ENCODE data around the gene CEP128.
"Not testable (repeated sequence)": the region's sequence is repeated elsewhere in the genome, so short reads cannot be mapped to it uniquely, and the experiment has no call there.

CEP128 gene

DNA sequence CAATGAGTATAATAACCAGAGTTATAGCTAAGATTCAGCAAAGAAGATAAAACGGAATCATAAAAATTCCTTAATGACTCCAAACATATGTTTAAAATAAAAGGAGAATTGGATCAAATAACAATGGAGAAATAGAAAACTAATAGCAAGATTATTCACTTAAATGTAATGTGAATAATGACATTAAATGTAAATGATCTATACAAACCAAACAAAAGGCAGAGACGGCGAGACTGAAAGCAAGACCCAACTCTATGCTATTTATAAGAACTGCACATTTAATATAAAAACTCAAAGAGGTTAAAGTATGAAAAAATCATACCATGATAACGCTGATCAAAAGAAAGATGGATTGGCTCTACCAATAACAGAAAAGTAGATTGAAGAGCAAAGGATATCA is 10.0 kb upstream of the CEP128 start:
- no peak for DNase-seq

DNA sequence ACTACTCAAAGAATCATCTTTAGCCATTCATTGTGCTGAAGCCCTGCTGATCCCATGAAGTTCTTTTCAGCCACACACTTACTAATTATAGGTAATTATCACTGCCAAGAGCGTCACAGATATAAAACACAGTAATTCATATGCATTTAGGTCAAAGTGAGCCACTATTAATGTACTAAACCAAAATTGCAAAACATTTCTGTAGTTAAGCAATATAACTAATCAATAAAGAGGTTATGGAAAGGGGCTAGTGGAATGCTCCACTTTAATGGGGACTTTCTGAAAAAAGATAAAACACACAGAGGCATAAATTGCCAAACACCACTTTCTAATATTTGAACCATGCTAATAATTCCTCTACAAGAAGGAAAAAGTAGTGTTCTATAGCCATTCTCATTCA is 6.8 kb upstream of the CEP128 start:
- no peak for DNase-seq

DNA sequence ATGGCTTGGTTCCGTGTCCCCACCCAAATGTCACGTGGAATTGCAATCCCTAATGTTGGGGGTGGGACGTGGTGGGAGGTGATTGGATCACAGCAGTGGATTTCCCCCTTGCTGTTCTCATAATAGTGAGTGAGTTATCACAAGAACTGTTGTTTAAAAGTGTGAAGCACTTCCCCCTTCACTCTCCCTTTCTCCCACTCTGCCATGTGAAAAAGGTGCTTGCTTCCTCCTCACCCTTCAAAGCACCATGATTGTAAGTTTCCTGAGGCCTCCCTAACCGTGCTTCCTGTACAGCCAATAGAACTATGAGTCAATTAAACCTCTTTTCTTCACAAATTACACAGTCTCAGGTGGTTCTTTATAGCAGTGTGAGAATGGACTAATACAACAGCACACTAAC is 5.3 kb upstream of the CEP128 start:
- DNase-seq = peak; percentile 21

DNA sequence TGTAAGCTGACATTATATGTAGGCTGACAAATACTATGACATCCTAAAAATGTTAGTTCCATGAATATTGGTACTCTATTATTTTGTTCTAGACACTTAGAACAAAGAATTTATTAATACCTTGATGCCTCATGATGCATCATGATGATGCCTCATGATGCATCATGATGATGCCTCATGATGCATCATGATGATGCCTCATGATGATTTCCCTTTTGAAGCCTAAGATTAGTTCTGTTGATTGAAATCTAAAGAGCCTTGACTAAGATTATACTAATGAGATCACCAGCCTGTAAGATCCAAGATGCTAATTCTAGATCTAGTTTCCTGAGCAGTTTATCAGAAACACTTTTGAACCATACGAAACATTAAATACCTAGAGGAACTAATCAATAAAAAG is 4.6 kb upstream of the CEP128 start:
- DNase-seq = no peak

DNA sequence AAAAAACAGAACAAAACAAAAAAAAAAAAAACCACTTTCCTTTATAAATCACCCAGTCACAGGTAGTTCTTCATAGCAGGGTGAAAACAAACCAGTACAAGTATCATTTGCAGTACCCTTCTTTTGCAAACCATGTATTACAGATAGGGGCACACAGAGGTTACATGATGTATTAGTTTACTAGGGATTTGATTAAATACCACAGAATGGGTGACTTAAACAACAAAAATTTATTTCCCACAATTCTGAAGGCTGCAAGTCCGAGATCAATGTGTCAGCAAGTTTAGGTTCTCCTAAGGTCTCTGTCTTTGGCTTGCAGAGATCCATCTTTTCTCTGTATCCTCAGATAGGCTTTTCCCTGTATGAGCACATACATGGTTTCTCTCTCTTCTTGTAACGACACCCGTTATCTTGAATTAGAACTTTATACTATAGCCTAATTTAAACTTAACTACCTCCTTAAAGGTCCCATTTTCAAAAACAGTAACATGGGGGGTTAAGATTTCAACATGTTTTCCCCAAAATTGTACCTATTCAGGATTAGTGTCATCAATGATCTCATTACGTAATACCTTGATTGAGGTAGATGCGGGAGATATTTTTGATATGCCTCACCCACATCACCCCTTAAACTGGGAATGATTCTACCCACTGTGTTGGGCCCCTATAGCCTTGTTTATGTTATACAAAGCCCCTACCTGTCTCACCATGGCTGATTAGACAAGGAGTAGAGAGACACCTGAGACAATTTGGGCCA is 3.5 kb upstream of the CEP128 start:
- no peak for DNase-seq

DNA sequence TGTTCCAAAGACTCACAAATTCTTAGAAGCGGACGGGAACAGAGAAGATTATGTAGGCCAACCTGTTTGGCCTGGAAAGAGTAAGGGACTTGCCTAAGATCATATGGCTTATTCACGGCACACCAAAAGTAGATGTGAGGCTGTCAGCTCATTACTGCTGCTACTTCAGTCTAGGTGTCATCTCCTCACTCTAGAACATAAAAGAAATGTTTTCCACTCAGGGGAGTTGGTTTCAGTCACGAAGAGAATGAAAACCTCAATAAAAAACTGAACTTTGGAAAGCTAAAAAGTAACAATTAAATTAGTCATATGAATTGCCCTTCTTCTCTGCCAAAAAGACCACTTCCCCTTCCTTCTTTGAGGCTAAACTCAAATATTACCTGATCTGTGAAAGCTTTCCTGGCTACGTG is 658 bp upstream of the CEP128 start:
- no peak for DNase-seq

DNA sequence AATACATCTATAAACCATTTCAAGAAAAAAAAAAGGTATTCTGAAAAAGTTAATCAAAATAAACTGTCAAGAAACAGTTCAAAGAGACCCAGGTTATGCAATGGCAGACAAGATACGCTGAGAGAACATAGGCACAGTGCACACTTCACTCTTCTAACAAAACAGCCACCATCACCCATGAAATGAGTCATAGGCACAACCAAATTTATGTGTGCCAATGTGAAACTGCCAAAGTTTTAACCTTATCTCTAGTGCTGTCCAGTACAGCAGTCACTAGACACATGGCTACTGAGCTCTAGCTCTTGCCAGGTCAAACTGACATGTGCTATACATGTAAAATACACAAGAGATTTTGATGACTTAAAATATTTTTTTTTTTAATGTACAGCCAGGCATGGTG is 1.4 kb downstream of the CEP128 start:
- no peak for DNase-seq

DNA sequence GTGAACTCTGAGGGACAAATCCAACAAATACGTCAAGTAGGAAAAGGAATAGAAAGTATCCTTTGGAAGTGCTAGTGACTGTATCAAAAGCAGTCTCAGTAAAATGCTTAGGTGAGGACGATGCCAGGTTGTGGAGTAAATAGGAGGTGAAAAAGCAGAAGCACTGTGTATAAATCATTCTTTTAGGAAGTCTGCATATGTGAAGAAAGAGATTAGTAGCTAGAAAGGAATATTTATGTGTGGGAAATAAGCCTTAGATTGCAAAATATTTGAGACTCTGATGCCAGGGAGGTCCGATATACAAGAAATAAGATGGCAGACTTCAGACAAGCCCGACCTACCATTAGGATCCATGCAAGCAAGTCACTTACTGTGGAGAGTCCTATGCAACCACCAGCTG is 7.9 kb downstream of the CEP128 start:
- DNase-seq = no peak

DNA sequence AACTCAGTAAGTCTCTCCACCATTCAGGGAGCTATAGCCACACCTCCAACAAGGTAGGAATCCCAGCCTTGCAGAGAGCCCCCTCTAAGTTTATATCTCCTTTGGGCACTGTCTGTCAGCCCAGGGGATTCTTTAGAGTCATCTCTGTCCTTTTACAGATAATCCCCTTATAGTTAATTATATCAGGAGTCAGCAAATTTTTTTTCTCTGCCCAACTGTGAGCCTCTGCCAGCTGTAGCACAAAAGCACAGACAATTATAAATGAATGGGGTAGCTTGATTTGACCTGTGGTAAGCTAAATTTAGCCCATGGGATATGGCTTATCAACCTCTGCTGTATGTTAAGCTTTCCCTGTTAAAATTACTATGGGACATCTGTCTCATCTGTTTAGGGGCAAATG is 8.3 kb downstream of the CEP128 start:
- no peak for DNase-seq

DNA sequence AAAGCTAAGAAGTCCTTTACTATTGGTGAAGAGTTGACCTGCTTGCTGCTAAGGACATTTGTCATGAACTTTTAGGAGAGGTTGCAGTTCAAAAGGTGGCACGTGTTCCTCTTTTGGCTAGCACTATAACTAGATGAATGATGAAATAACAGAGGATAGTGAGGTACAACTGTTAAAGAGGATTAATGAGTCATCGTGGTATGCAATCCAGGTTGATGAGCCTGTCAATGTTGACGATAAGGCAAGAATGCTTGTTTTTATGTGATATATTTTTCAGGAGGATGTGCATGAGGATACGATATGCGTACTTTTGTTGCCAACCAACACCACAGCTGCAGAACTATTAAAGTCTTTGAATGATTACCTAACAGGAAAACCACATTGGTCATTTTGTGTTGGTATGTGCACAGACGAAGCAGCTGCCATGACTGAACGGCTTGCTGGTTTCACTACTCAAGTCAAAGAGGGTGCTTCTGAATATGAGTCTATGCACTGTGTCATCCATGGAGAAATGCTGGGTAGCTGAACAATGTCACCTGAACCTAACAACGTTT is 10.6 kb downstream of the CEP128 start:
- DNase-seq = peak; percentile 75

DNA sequence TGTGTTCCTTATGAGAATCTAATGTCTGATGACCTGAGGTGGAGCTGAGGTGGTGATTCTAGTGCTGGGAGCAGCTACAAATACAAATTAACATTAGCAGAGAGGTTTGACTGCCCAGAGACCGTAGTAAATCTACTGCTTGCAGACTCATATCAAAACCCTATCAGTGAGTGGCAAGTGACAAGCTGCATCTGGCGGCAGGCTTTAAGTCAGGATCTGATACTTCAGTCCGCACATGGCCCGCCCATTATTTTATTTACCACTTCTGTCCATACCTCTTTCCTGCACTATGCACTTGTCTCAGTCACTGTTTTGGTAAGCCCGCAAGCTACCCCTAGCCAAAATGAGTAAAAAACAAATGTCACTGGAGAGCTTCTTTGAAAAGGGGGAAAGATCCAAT is 11.4 kb downstream of the CEP128 start:
- DNase-seq = no peak

DNA sequence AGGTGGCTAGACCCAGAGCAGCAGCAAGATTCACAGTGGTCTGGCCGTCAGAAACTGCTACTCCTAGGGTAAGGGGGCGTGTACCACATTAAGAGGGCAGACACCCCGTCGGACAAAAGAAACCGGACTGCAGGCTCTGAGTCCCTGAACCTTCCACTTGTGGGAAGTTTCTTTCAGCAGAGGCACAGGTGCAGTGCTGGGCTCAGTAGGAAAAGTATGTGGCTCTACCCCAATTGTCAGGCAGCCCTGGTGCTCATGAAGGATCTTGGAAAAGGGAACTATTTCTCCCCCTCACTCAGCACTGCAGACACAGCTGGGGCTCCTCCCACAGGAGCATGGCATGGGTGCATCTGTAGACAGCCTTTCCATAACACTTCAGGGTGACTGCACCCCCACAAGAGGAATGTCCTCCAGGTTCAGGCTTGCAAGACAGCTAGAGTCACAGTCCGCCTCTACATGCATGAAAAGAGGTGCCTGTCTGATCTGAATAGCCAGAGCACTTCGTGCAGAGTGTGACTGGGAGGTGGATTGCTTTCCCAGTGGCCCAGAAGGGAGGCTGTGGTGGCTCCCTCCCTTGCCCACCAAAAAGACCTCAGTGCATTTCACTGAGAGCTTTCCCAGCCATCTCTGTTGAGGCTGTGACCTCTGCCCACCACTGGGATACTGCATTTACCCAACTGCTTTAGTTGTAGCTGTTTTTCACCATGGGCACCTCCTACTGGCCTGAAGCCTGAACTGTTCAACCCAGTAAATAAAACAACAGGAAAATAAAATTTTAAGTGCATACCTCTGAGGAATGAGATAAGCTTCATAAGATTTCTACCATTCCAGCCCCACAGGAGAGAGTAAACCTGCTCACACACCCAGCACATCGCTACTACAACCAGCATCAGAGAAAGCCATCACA is 14.2 kb downstream of the CEP128 start:
- no peak for DNase-seq

DNA sequence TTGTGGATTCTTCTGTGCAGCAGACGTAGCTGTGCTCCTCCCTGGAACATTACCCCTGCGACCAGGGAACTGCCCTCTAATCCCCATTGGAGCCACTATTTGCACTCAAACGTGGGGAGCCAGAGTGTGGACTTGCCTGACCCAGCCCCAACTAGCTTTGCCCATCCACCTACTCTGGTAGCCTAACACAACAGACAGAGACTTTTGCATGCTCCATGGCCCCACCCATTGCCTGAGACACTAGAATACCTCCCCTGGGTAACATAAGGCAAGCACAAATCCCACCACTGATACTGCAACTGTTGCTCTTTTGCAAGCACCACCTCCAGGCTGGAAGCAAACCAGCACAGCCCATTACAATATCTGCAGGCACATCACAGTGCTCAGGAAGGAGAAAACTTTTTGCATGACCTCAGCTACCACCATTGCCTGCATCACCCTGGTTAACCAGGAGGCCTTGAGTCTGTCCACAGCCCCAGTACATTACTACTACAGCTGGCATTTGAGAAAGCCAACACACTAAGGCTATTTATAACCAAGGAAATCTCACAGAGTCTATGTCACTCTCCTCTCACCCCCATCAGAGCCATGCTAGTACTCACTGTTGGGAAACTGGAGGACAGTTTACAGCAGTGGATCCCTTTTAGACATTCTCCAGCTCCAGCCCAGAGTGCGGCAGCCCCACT is 15.0 kb downstream of the CEP128 start:
- DNase-seq = no peak

DNA sequence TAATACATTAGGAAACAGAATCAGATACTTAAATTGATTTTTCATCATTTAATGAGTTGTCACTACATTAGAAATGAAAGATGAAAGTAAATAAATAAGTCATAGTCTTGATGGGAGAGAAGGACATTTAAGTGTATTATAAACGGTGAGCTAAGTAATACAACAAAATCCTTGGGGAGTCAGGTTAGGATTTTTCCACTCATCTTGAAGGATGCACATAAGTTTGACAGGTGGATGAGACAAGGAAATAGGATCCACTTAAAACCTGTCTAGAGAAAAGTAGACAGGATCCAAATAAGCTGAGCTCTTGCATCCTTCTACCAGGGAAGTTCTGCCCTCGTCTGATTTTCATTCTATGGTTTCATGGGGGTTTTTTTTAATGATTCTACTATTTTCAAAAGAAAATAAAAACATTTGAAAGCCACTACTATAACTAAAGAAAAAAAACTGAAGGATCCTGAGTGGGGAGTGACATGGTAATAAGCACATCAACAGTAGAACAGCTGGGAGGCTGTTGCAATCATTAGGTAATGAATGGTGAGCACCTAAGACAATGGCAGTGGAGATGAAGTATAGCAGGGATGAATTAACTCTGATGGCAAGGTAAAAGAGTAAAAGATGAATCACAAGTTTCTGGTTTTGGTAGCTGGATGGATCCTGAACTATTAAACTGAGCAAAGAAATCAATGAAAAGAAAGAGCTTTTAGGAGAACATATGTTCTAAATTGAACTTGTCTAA is 17.0 kb downstream of the CEP128 start:
- DNase-seq = no peak

DNA sequence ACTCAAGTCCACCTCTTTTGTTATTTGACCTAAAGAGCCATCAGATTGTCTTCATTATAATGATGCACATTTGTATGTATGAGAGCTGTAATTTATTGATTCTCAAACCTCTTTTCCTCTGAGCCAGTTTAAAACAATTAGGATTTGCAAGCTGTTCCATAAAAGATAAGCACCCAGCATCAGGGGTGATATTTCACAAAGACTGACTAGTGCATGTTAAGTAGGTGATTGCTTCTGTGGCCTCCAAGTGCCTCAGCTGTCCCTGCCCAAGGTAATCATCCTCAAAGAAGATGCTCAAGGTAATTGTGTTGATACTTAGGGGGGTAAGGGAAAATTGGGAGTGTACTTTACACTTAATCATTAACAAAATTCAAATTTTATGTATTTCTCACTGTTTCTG is 18.2 kb downstream of the CEP128 start:
- no peak for DNase-seq

DNA sequence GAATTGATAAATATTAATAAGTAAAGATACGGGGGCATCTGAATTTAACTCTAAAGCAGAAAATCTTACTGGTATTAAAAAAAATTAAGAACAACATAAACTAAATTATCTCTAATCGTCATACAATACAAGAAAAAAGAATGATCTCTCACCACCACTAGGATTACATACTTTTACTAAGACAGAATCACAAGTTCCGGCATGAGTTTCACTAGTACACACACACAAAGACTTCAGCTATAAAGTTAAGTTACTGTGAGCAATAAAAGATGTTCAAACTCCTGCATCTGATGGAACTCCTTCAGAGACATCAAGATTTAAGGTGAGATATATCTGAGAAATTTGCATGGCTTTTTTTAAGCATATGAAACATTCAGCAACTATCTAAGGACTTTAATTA is 21.9 kb downstream of the CEP128 start:
- no peak for DNase-seq

DNA sequence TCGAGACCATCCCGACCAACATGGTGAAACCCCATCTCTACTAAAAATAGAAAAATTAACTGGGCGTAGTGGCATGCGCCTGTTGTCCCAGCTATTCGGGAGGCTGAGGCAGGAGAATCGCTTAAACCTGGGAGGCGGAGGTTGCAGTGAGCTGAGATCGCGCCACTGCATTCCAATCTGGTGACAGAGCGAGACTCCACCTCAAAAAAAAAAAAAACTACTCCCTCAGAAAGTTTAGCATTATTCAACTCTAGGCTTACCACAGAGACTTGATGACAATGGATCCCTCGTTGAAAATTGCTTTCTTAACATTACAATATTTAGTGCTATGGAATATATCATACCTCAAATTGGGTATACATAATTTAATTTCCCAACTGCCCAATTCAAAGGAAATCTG is 29.5 kb downstream of the CEP128 start:
- DNase-seq = not testable (repeated sequence)

DNA sequence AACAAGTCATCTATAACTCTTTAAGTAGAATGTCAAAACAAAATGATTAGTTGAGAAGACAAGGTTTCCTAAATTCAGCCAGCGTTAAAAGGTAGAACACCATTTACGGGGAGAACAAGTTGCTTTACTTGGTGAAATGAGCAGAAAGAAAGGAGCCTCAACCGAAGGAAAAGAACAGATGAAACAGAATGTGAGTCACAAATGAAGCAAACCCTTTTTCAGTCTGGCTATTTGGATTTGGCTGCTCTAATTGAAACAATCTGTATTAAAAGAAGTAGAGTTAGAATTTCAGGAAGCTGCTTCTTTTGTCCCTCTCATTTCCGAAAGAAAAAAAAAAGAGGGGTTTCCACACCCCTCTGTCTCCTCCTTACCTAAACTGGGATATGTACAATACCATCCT is 34.6 kb downstream of the CEP128 start:
- DNase-seq = no peak

DNA sequence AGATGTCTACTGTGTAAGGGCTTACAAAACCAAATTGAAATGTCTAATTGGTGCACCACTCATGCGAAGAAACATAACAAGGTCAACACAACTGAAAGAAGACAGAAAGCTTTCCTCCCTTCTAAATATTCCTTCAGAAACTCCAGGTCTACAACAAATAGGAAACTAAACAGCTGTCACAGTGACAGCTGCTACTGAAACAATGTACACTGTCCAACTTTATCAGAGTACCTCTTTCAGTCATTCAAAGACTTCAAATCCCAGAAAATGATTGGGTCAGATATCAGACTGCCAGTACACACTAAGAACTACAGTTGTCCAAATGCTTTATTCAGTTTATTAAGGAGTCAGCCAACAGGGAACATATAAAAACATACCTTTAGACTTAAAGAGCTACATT is 35.2 kb downstream of the CEP128 start:
- DNase-seq = no peak

DNA sequence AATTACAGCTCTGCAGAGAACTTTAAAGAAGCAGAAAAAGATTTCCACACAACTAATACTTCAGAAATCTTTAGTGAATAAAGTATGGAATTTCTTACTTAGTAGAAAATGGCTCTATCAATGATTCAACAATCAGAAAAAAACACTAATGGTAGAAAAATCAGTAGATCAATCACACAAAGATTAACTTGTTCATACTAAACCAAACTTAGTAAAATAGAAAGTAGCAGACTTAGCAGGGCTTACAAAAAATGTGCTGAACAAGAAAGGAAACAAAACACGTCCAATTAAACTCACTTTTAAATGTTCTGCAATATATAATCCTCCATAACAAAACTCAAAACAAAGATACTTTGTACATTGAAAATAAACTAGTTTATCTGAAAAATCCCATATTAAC is 38.9 kb downstream of the CEP128 start:
- DNase-seq = no peak

DNA sequence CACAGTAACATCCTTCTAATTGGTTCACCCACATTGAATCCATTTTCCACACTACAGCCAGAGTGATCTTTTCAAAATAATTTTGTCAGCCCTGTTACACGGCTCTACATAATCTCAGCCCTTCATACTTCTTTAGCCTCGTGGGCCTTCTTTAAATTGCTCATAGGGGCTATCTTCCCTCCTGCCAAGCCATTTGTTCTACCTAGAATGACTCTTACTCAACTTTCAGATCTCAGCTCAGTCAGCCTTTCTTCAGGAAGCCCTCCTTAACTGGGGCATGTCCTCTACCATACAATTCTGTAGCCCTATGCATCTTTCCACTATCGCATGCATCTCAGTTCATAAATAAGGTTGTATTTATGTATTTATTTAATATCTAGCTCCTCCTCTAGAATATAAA is 39.7 kb downstream of the CEP128 start:
- DNase-seq = no peak

DNA sequence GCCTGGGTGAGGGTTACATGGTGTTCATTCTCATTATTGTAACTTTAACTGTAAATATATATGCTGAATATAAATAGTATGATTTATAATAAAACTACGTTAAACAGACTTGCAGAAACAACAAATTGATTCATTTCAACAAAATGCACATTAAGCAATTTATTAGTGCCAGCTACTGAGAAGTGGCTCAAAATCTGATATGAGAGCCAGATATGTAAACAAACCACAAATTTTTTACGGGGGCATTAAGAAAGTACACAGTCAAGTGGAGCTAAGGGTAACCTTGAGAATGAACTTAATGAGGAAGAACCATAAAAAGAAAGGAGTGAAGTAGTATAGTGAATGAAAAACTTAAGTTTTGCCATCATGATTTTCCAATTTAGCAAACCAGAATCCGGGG is 40.3 kb downstream of the CEP128 start:
- DNase-seq = no peak

DNA sequence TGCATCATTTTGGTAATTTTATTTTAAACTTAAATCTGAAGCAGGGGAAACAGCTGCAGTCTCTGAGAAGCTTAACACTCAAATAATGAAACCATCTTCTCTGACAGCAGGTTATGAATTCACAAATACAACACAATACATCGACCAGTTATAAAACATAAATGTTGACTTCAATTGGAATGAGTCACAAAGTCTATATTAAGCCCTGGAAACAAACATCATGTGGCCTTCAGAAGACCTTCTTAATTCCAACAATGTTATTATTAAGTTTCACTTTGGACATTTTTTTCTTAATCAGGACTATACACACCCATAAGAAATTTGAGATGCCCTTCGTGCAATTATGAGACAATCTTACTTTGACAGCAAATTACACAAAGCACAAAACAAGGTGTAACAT is 68.9 kb downstream of the CEP128 start:
- DNase-seq = no peak

All from stimulated activated CD4-positive, alpha-beta T cell treated with anti-CD3 and anti-CD28 coated beads, Interleukin-1b, Interleukin-23, amount 100 ng/mL, for 48 hours (primary cell).